ENCODE data around the gene OBSCN.

OBSCN gene

DNA sequence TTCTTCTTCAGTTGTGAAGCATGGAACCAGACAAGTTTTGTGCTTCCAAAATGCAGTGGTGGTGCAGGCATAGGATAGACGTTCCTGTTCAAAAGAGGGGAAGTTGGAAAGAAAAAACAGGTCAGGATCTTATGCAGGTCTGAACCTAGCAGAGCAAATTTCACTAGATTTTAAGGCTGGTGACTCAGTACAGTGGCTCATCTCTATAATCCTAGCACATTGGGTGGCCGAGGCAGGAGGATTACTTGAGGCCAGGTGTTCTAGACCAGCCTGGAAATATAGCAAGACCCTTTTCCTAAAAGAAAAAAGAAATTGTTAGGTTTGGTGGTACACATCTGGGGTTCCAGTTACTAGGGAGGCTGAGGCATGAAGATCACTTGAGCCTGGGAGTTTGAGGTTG, 88.1 kb downstream of the OBSCN start:
- no peak for TF ChIP-seq FOXP2 (optimal IDR thresholded peaks at IDR 0.05; ENCODE audit: borderline replicate concordance, extremely low read depth, extremely low read length, insufficient read depth)
- no peak for TF ChIP-seq TAF1 (IDR thresholded peaks at IDR 0.05; ENCODE audit: borderline replicate concordance, insufficient read depth, low read length)
- TF ChIP-seq, protein P1, sequence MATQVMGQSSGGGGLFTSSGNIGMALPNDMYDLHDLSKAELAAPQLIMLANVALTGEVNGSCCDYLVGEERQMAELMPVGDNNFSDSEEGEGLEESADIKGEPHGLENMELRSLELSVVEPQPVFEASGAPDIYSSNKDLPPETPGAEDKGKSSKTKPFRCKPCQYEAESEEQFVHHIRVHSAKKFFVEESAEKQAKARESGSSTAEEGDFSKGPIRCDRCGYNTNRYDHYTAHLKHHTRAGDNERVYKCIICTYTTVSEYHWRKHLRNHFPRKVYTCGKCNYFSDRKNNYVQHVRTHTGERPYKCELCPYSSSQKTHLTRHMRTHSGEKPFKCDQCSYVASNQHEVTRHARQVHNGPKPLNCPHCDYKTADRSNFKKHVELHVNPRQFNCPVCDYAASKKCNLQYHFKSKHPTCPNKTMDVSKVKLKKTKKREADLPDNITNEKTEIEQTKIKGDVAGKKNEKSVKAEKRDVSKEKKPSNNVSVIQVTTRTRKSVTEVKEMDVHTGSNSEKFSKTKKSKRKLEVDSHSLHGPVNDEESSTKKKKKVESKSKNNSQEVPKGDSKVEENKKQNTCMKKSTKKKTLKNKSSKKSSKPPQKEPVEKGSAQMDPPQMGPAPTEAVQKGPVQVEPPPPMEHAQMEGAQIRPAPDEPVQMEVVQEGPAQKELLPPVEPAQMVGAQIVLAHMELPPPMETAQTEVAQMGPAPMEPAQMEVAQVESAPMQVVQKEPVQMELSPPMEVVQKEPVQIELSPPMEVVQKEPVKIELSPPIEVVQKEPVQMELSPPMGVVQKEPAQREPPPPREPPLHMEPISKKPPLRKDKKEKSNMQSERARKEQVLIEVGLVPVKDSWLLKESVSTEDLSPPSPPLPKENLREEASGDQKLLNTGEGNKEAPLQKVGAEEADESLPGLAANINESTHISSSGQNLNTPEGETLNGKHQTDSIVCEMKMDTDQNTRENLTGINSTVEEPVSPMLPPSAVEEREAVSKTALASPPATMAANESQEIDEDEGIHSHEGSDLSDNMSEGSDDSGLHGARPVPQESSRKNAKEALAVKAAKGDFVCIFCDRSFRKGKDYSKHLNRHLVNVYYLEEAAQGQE (IDR thresholded peaks at IDR 0.05; ENCODE audit: insufficient read depth in 1 of 2, low read depth in 2 of 2, low read length in 2 of 2) = no peak
- TF ChIP-seq SIN3A (IDR thresholded peaks at IDR 0.05; ENCODE audit: borderline replicate concordance, insufficient read depth, low read length) = no peak
- TF ChIP-seq POLR2AphosphoS5 (IDR thresholded peaks at IDR 0.05; ENCODE audit: low read depth, low read length) = no peak

DNA sequence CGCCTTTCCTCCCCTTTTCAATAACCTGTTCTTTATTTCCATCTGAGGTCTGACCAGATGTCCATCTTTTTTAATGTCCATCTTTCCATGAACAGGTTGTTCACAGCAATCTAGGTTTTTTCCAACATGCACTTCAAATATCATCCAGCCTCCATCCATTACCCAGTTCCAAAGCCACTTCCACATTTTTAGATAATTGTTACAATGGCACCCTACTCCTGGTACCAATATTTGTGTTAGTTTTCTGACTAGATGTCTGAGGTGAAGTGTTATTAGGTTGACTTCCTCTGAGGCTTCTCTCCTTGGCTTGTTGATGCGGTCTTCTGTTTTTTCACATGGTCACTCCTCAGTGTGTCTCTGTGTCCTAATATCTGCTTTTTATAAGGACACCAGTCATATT, 89.4 kb downstream of the OBSCN start:
- TF ChIP-seq SIN3A (IDR thresholded peaks at IDR 0.05; ENCODE audit: borderline replicate concordance, insufficient read depth, low read length) (no peak), FOXP2 (optimal IDR thresholded peaks at IDR 0.05; ENCODE audit: borderline replicate concordance, extremely low read depth, extremely low read length, insufficient read depth) (no peak)
- TF ChIP-seq, protein P1 (IDR thresholded peaks at IDR 0.05; ENCODE audit: insufficient read depth in 1 of 2, low read depth in 2 of 2, low read length in 2 of 2) = no peak

DNA sequence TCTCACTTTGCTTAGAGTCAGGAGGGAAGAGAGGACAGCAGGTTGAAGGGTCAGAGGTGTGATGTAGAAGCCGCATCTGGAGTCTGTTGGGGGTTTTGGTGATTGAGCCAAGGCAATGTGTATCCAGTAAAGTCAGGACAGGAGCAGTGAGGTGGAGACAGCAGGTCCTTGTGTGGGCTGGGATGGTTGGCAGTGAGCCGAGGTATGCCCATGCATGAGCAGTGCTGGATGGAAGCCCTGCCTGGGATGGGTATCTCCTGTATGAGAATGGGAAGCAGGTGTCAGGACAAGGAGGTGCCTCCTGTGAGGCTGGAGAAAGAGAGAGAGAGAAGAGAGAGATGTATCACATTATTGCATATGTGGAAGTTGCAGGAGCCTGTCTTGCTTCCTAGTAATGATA, 90.0 kb downstream of the OBSCN start:
- TF ChIP-seq FOXP2 (optimal IDR thresholded peaks at IDR 0.05; ENCODE audit: borderline replicate concordance, extremely low read depth, extremely low read length, insufficient read depth) (no peak), TAF1 (IDR thresholded peaks at IDR 0.05; ENCODE audit: borderline replicate concordance, insufficient read depth, low read length) (no peak)

DNA sequence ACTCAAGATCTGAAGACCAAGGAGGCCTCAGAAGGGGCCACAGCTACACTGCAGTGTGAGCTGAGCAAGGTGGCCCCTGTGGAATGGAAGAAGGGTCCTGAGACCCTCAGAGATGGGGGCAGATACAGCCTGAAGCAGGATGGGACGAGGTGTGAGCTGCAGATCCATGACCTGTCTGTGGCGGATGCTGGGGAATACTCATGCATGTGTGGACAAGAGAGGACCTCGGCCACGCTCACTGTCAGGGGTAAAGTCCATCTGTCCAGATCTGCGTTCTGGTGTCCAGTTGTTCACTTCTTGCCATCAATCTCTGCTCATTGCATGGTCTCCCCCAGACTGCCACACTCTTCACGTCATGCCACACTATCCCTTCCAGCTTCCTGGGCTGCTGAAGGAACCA, 90.6 kb downstream of the OBSCN start:
- TF ChIP-seq SIN3A (IDR thresholded peaks at IDR 0.05; ENCODE audit: borderline replicate concordance, insufficient read depth, low read length) = no peak
- no peak for TF ChIP-seq POLR2AphosphoS5 (IDR thresholded peaks at IDR 0.05; ENCODE audit: low read depth, low read length)

DNA sequence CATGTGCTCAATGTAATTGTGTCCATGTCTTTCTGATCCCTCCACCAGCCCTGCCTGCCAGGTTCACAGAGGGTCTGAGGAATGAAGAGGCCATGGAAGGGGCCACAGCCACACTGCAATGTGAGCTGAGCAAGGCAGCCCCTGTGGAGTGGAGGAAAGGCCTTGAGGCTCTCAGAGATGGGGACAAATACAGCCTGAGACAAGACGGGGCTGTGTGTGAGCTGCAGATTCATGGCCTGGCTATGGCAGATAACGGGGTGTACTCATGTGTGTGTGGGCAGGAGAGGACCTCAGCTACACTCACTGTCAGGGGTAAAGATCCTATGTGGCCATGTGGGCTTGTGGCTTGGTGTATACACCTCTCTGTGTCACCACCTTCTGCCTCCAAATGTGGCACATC, 91.4 kb downstream of the OBSCN start:
- TF ChIP-seq FOXP2 (optimal IDR thresholded peaks at IDR 0.05; ENCODE audit: borderline replicate concordance, extremely low read depth, extremely low read length, insufficient read depth) (no peak), SIN3A (IDR thresholded peaks at IDR 0.05; ENCODE audit: borderline replicate concordance, insufficient read depth, low read length) (no peak), TAF1 (IDR thresholded peaks at IDR 0.05; ENCODE audit: borderline replicate concordance, insufficient read depth, low read length) (no peak), POLR2AphosphoS5 (IDR thresholded peaks at IDR 0.05; ENCODE audit: low read depth, low read length) (no peak)
- TF ChIP-seq, protein P1 (IDR thresholded peaks at IDR 0.05; ENCODE audit: insufficient read depth in 1 of 2, low read depth in 2 of 2, low read length in 2 of 2) = no peak

DNA sequence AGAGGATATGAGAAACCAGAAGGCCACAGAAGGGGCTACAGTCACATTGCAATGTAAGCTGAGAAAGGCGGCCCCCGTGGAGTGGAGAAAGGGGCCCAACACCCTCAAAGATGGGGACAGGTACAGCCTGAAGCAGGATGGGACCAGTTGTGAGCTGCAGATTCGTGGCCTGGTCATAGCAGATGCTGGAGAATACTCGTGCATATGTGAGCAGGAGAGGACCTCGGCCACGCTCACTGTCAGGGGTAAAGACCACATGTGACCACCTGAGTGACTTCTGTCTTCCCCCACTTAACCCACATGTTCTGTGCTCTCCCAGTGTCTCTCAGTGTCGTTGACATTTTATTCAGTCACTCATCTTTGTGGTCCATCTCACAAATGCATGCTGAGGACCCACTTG, 92.1 kb downstream of the OBSCN start:
- no peak for TF ChIP-seq SIN3A (IDR thresholded peaks at IDR 0.05; ENCODE audit: borderline replicate concordance, insufficient read depth, low read length)
- no peak for TF ChIP-seq TAF1 (IDR thresholded peaks at IDR 0.05; ENCODE audit: borderline replicate concordance, insufficient read depth, low read length)
- no peak for TF ChIP-seq POLR2AphosphoS5 (IDR thresholded peaks at IDR 0.05; ENCODE audit: low read depth, low read length)
- TF ChIP-seq, protein P1 (IDR thresholded peaks at IDR 0.05; ENCODE audit: insufficient read depth in 1 of 2, low read depth in 2 of 2, low read length in 2 of 2) = no peak
- no peak for TF ChIP-seq FOXP2 (optimal IDR thresholded peaks at IDR 0.05; ENCODE audit: borderline replicate concordance, extremely low read depth, extremely low read length, insufficient read depth)
